ENCODE data around the gene PTPRJ.
"Not testable (repeated sequence)": the region's sequence is repeated elsewhere in the genome, so short reads cannot be mapped to it uniquely, and the experiment has no call there.

PTPRJ gene

GRCh38 chr11:47948137-47948536, 32.2 kb upstream of the PTPRJ start:
- no peak overlapping the region for H3K4me3 ChIP-seq (ENCODE audit: low read length)
- no peaks in the 10 kb centered on the region for H3K36me3 ChIP-seq (ENCODE audit: control insufficient read depth, insufficient read depth, low read length, severe bottlenecking)
- no peaks in the 10 kb centered on the region for H3K27me3 ChIP-seq (replicated peaks; ENCODE audit: control insufficient read depth, insufficient read depth, low read length)
- no peak for DNase-seq (ENCODE audit: low read depth)
- H3K9ac ChIP-seq (ENCODE audit: low read length): no peak overlapping the region
- H3K4me1 ChIP-seq (ENCODE audit: control insufficient read depth, insufficient read depth, low read length): peaks cover 30% of the 10 kb centered on the region
- no peaks in the 10 kb centered on the region for H3K9me3 ChIP-seq (ENCODE audit: control insufficient read depth, low read length)

GRCh38 chr11:47949001-47949675, 31.2 kb upstream of the PTPRJ start:
- H3K36me3 ChIP-seq (ENCODE audit: control insufficient read depth, insufficient read depth, low read length, severe bottlenecking); H3K9me3 ChIP-seq (ENCODE audit: control insufficient read depth, low read length); DNase-seq (ENCODE audit: low read depth); H3K9ac ChIP-seq (ENCODE audit: low read length); H3K4me3 ChIP-seq (ENCODE audit: low read length); H3K27me3 ChIP-seq (replicated peaks; ENCODE audit: control insufficient read depth, insufficient read depth, low read length): not testable (repeated sequence)
- peaks cover 30% of the 10 kb centered on the region for H3K4me1 ChIP-seq (ENCODE audit: control insufficient read depth, insufficient read depth, low read length)

- Histone ChIP-seq H3K36me3 (ENCODE audit: control insufficient read depth, insufficient read depth, low read length, severe bottlenecking) (no peaks in the 10 kb centered on the region), H3K4me3 (ENCODE audit: low read length) (no peak overlapping the region), H3K9ac (ENCODE audit: low read length) (no peak overlapping the region), H3K27me3 (replicated peaks; ENCODE audit: control insufficient read depth, insufficient read depth, low read length) (no peaks in the 10 kb centered on the region), H3K9me3 (ENCODE audit: control insufficient read depth, low read length) (no peaks in the 10 kb centered on the region), H3K4me1 (ENCODE audit: control insufficient read depth, insufficient read depth, low read length) (peaks cover 26% of the 10 kb centered on the region)
- DNase-seq (ENCODE audit: low read depth): no peak
Observed at GRCh38 chr11:47950396-47950795, 30.0 kb upstream of the PTPRJ start.

GRCh38 chr11:47951504-47951903, 28.9 kb upstream of the PTPRJ start:
- not testable (repeated sequence) for DNase-seq (ENCODE audit: low read depth); H3K4me3 ChIP-seq (ENCODE audit: low read length); H3K36me3 ChIP-seq (ENCODE audit: control insufficient read depth, insufficient read depth, low read length, severe bottlenecking); H3K27me3 ChIP-seq (replicated peaks; ENCODE audit: control insufficient read depth, insufficient read depth, low read length); H3K9ac ChIP-seq (ENCODE audit: low read length); H3K9me3 ChIP-seq (ENCODE audit: control insufficient read depth, low read length)
- H3K4me1 ChIP-seq (ENCODE audit: control insufficient read depth, insufficient read depth, low read length): peaks cover 24% of the 10 kb centered on the region

- peaks cover 5% of the 10 kb centered on the region for H3K4me1 ChIP-seq (ENCODE audit: control insufficient read depth, insufficient read depth, low read length)
- DNase-seq (ENCODE audit: low read depth): no peak
- no peaks in the 10 kb centered on the region for H3K36me3 ChIP-seq (ENCODE audit: control insufficient read depth, insufficient read depth, low read length, severe bottlenecking)
- H3K4me3 ChIP-seq (ENCODE audit: low read length): no peak overlapping the region
- H3K9ac ChIP-seq (ENCODE audit: low read length): no peak overlapping the region
- H3K27me3 ChIP-seq (replicated peaks; ENCODE audit: control insufficient read depth, insufficient read depth, low read length): no peaks in the 10 kb centered on the region
- no peaks in the 10 kb centered on the region for H3K9me3 ChIP-seq (ENCODE audit: control insufficient read depth, low read length)
Observed at GRCh38 chr11:47955061-47955755, 25.2 kb upstream of the PTPRJ start.

- Histone ChIP-seq H3K9ac (ENCODE audit: low read length) (no peak overlapping the region), H3K36me3 (ENCODE audit: control insufficient read depth, insufficient read depth, low read length, severe bottlenecking) (no peaks in the 10 kb centered on the region), H3K27me3 (replicated peaks; ENCODE audit: control insufficient read depth, insufficient read depth, low read length) (no peaks in the 10 kb centered on the region), H3K4me1 (ENCODE audit: control insufficient read depth, insufficient read depth, low read length) (no peaks in the 10 kb centered on the region), H3K9me3 (ENCODE audit: control insufficient read depth, low read length) (no peaks in the 10 kb centered on the region), H3K4me3 (ENCODE audit: low read length) (no peak overlapping the region)
- no peak for DNase-seq (ENCODE audit: low read depth)
Observed at GRCh38 chr11:47960015-47960414, 20.3 kb upstream of the PTPRJ start.

GRCh38 chr11:47961383-47961782, 19.0 kb upstream of the PTPRJ start:
- Histone ChIP-seq H3K4me3 (ENCODE audit: low read length) (no peak overlapping the region), H3K36me3 (ENCODE audit: control insufficient read depth, insufficient read depth, low read length, severe bottlenecking) (no peaks in the 10 kb centered on the region), H3K4me1 (ENCODE audit: control insufficient read depth, insufficient read depth, low read length) (no peaks in the 10 kb centered on the region), H3K9me3 (ENCODE audit: control insufficient read depth, low read length) (no peaks in the 10 kb centered on the region), H3K9ac (ENCODE audit: low read length) (no peak overlapping the region), H3K27me3 (replicated peaks; ENCODE audit: control insufficient read depth, insufficient read depth, low read length) (no peaks in the 10 kb centered on the region)
- DNase-seq (ENCODE audit: low read depth): no peak

GRCh38 chr11:47964546-47964945, 15.8 kb upstream of the PTPRJ start:
- no peaks in the 10 kb centered on the region for H3K9me3 ChIP-seq (ENCODE audit: control insufficient read depth, low read length)
- H3K36me3 ChIP-seq (ENCODE audit: control insufficient read depth, insufficient read depth, low read length, severe bottlenecking): no peaks in the 10 kb centered on the region
- DNase-seq (ENCODE audit: low read depth): no peak
- H3K27me3 ChIP-seq (replicated peaks; ENCODE audit: control insufficient read depth, insufficient read depth, low read length): no peaks in the 10 kb centered on the region
- peaks cover 6% of the 10 kb centered on the region for H3K4me1 ChIP-seq (ENCODE audit: control insufficient read depth, insufficient read depth, low read length)
- no peak overlapping the region for H3K9ac ChIP-seq (ENCODE audit: low read length)
- H3K4me3 ChIP-seq (ENCODE audit: low read length): no peak overlapping the region

GRCh38 chr11:47967577-47968525, 12.5 kb upstream of the PTPRJ start:
- H3K36me3 ChIP-seq (ENCODE audit: control insufficient read depth, insufficient read depth, low read length, severe bottlenecking): no peaks in the 10 kb centered on the region
- H3K27me3 ChIP-seq (replicated peaks; ENCODE audit: control insufficient read depth, insufficient read depth, low read length): no peaks in the 10 kb centered on the region
- peak; percentile 63 for DNase-seq (ENCODE audit: low read depth)
- H3K4me3 ChIP-seq (ENCODE audit: low read length): no peak overlapping the region
- H3K9ac ChIP-seq (ENCODE audit: low read length): peak overlapping the region; percentile 20
- peaks cover 6% of the 10 kb centered on the region for H3K4me1 ChIP-seq (ENCODE audit: control insufficient read depth, insufficient read depth, low read length)
- no peaks in the 10 kb centered on the region for H3K9me3 ChIP-seq (ENCODE audit: control insufficient read depth, low read length)

- peaks cover 18% of the 10 kb centered on the region for H3K4me1 ChIP-seq (ENCODE audit: control insufficient read depth, insufficient read depth, low read length)
- DNase-seq (ENCODE audit: low read depth): no peak
Observed at GRCh38 chr11:47969401-47969800, 11.0 kb upstream of the PTPRJ start.

GRCh38 chr11:47971501-47971900, 8.9 kb upstream of the PTPRJ start:
- no peak for DNase-seq (ENCODE audit: low read depth)
- Histone ChIP-seq H3K4me1 (ENCODE audit: control insufficient read depth, insufficient read depth, low read length) (peaks cover 26% of the 10 kb centered on the region), H3K4me3 (ENCODE audit: low read length) (no peak overlapping the region), H3K36me3 (ENCODE audit: control insufficient read depth, insufficient read depth, low read length, severe bottlenecking) (no peaks in the 10 kb centered on the region), H3K27me3 (replicated peaks; ENCODE audit: control insufficient read depth, insufficient read depth, low read length) (no peaks in the 10 kb centered on the region), H3K9ac (ENCODE audit: low read length) (no peak overlapping the region), H3K9me3 (ENCODE audit: control insufficient read depth, low read length) (no peaks in the 10 kb centered on the region)

More at GRCh38 chr11:47969401-47969800, 11.0 kb upstream of the PTPRJ start:
- Histone ChIP-seq H3K4me3 (ENCODE audit: low read length) (no peak overlapping the region), H3K27me3 (replicated peaks; ENCODE audit: control insufficient read depth, insufficient read depth, low read length) (no peaks in the 10 kb centered on the region), H3K36me3 (ENCODE audit: control insufficient read depth, insufficient read depth, low read length, severe bottlenecking) (no peaks in the 10 kb centered on the region), H3K9ac (ENCODE audit: low read length) (no peak overlapping the region), H3K9me3 (ENCODE audit: control insufficient read depth, low read length) (no peaks in the 10 kb centered on the region)

Data from adipocyte (in vitro differentiated cells).